Suprapubic skin (tissue), 4 donors: Measurements from ENCODE around the gene TRPM1.

Experiments
- CTCF ChIP-seq, 2 donors: fragments of 200-600 bp in 1 of 2; fragments of 450-650 bp in 1 of 2; sonication (generic) in 1 of 2; IDR thresholded peaks; one replicate each; pipeline ENCODE4 v1.5.1; 2016 to 2019; ENCODE audit warnings: antibody characterized with exemption in 2 of 2, mild to moderate bottlenecking in 1 of 2, moderate library complexity in 1 of 2
- EP300 ChIP-seq: sonication (generic); formaldehyde crosslinking; IDR thresholded peaks from one replicate; pipeline ENCODE4 v1.6.1; 2017; ENCODE audit warnings: antibody characterized with exemption
- POLR2A ChIP-seq, 2 donors: fragments of 450-650 bp; IDR thresholded peaks; one replicate each; pipeline ENCODE4 v1.6.1; 2017; ENCODE audit warnings: antibody characterized with exemption in 2 of 2, mild to moderate bottlenecking in 2 of 2, moderate library complexity in 2 of 2
- POLR2AphosphoS5 ChIP-seq, 3 donors: sonication (generic); formaldehyde crosslinking; IDR thresholded peaks; one replicate each; pipeline ENCODE4 v1.6.1; 2017; ENCODE audit warnings: antibody characterized with exemption in 3 of 3

- TF ChIP-seq CTCF (IDR thresholded peaks at IDR 0.05) (no peak), EP300 (no peak), POLR2A (IDR thresholded peaks at IDR 0.05) (no peak), POLR2AphosphoS5 (IDR thresholded peaks at IDR 0.05) (no peak)
Observed at GRCh38 chr15:31084176-31084575, 17.3 kb downstream of the TRPM1 start.
